Common myeloid progenitor, CD34-positive (primary cell): ENCODE measurements around the gene TMEM239.
A peak's percentile ranks its signal among the peaks of the same experiment; 100 is the strongest.

Source experiments
- CTCF ChIA-PET: fragments of 350-600 bp; sonication (Branson Sonifier 250); formaldehyde crosslinking; loops from one replicate; lab custom pipeline; 2021; ENCODE audit warnings: antibody characterized with exemption; lab: Charles Lee
- POLR2A ChIA-PET: fragments of 350-600 bp; sonication (Branson Sonifier 250); formaldehyde crosslinking; loops from one replicate; lab custom pipeline; 2021; ENCODE audit warnings: antibody characterized with exemption; lab: Charles Lee
- DNase-seq, 3 donors: peaks; one replicate each; pipeline versions ENCODE4 v3.0.0 to v3.0.0-alpha.2; 2013
- H3K27ac ChIP-seq, 2 experiments: 1 replicate in 1 of 2; 2 replicates in 1 of 2; pipeline ENCODE4 v1.7.0; 2013; ENCODE audit warnings: inconsistent platforms in 2 of 2, low read length in 2 of 2, mild to moderate bottlenecking in 2 of 2, low read depth in 1 of 2, moderate library complexity in 1 of 2; ENCODE audit not compliant: severe bottlenecking in 2 of 2, insufficient read depth in 1 of 2, poor library complexity in 1 of 2
- H3K27me3 ChIP-seq, 5 experiments: replicated peaks in 2 of 5; 1 replicate in 3 of 5; 2 replicates in 2 of 5; pipeline versions ENCODE4 v1.6.1 to v1.7.0; 2013; ENCODE audit warnings: low read length in 4 of 5, mild to moderate bottlenecking in 2 of 5, moderate library complexity in 2 of 5, inconsistent platforms in 1 of 5; ENCODE audit not compliant: insufficient read depth in 5 of 5, control insufficient read depth in 4 of 5
- H3K36me3 ChIP-seq, 4 experiments: 1 replicate in 2 of 4; 2 replicates in 2 of 4; pipeline versions ENCODE4 v1.6.1 to v1.7.0; 2013; ENCODE audit warnings: low read length in 3 of 4, control low read depth in 1 of 4, mild to moderate bottlenecking in 1 of 4; ENCODE audit not compliant: control insufficient read depth in 4 of 4, insufficient read depth in 4 of 4
- H3K4me1 ChIP-seq, 4 experiments: 1 replicate in 3 of 4; 2 replicates in 1 of 4; pipeline versions ENCODE4 v1.6.1 to v1.7.1; 2013; ENCODE audit warnings: low read length in 3 of 4, mild to moderate bottlenecking in 3 of 4, control low read depth in 1 of 4, inconsistent platforms in 1 of 4, moderate library complexity in 1 of 4; ENCODE audit not compliant: control insufficient read depth in 4 of 4, insufficient read depth in 4 of 4; ENCODE audit errors: control extremely low read depth in 1 of 4
- H3K4me3 ChIP-seq, 7 experiments: 1 replicate in 4 of 7; 2 replicates in 3 of 7; pipeline versions ENCODE4 v1.5.1 to v1.7.0; 2013; ENCODE audit warnings: mild to moderate bottlenecking in 7 of 7, low read length in 6 of 7, moderate library complexity in 6 of 7, inconsistent platforms in 2 of 7, low read depth in 2 of 7, control low read depth in 1 of 7; ENCODE audit not compliant: insufficient read depth in 4 of 7, control insufficient read depth in 1 of 7; ENCODE audit errors: extremely low read depth in 1 of 7
- H3K9me3 ChIP-seq, 5 experiments: 1 replicate in 4 of 5; 2 replicates in 1 of 5; pipeline versions ENCODE4 v1.6.1 to v1.7.1; 2013; ENCODE audit warnings: low read length in 4 of 5, mild to moderate bottlenecking in 2 of 5, inconsistent platforms in 1 of 5, low read depth in 1 of 5, moderate library complexity in 1 of 5; ENCODE audit not compliant: control insufficient read depth in 4 of 5, insufficient read depth in 2 of 5; ENCODE audit errors: control extremely low read depth in 1 of 5
- WGBS: methylation state at CpG from one replicate; pipeline ENCODE4 v1.1.5; 2013; ENCODE audit not compliant: insufficient coverage; 5-methylcytosine and 5-hydroxymethylcytosine counted together

Gene TMEM239

GRCh38 chr20:2837221-2837960 lies 21.2 kb downstream of the TMEM239 start:
- H3K9me3 ChIP-seq = no peaks in the 10 kb centered on the region
- ChIA-PET CTCF (no interaction called here), POLR2A (no interaction called here)
- peaks cover 3 to 20% (median 13%) of the 10 kb centered on the region in 4 experiments for H3K4me1 ChIP-seq
- no peaks in the 10 kb centered on the region for H3K27me3 ChIP-seq
- peaks cover 2 to 31% (median 19%) of the 10 kb centered on the region in 4 experiments for H3K36me3 ChIP-seq
- 96% methylated on average over 4 of the region's 6 CpGs for WGBS
- no peak for DNase-seq
- H3K27ac ChIP-seq = no peak overlapping the region
- no peak overlapping the region for H3K4me3 ChIP-seq

GRCh38 chr20:2838170-2838797 lies 22.1 kb downstream of the TMEM239 start:
- no peak for DNase-seq
- Histone ChIP-seq H3K27ac (no peak overlapping the region), H3K9me3 (no peaks in the 10 kb centered on the region), H3K27me3 (no peaks in the 10 kb centered on the region), H3K4me3 (no peak overlapping the region), H3K36me3 (peaks cover 2 to 31% (median 19%) of the 10 kb centered on the region in 4 experiments), H3K4me1 (peaks cover 3 to 20% (median 13%) of the 10 kb centered on the region in 4 experiments)
- ChIA-PET CTCF (interaction anchor here (1.2 to 1.4 kb wide), 2 partner anchors 13 to 125 kb away, joined by 3 read pairs; no protein-coding TSS in a partner anchor), POLR2A (no interaction called here)
- 98% methylated on average over 19 of the region's 19 CpGs for WGBS

GRCh38 chr20:2838847-2839671 lies 22.9 kb downstream of the TMEM239 start:
- H3K27me3 ChIP-seq = no peaks in the 10 kb centered on the region
- CTCF ChIA-PET = interaction anchor here (1.2 to 1.7 kb wide), 3 partner anchors 10 to 126 kb away, joined by 3 to 7 read pairs (median 3); no protein-coding TSS in a partner anchor
- DNase-seq = no peak
- H3K9me3 ChIP-seq = no peaks in the 10 kb centered on the region
- POLR2A ChIA-PET = interaction anchor here (1.6 kb wide), 1 partner anchor 38 kb away, joined by 9 read pairs; no protein-coding TSS in a partner anchor
- WGBS = 97% methylated on average over 5 of the region's 15 CpGs
- no peak overlapping the region for H3K4me3 ChIP-seq
- H3K4me1 ChIP-seq = peaks cover 3 to 20% (median 13%) of the 10 kb centered on the region in 4 experiments
- H3K36me3 ChIP-seq = peaks cover 2 to 31% (median 22%) of the 10 kb centered on the region in 4 experiments
- H3K27ac ChIP-seq = no peak overlapping the region

GRCh38 chr20:2839732-2840137 lies 23.6 kb downstream of the TMEM239 start:
- 92% methylated on average over 21 of the region's 21 CpGs for WGBS
- Histone ChIP-seq H3K36me3 (peaks cover 2 to 30% (median 24%) of the 10 kb centered on the region in 4 experiments), H3K4me3 (peak overlapping the region in 5 of 7 experiments; percentile 17 to 93 (median 87)), H3K4me1 (peaks cover 3 to 20% (median 13%) of the 10 kb centered on the region in 4 experiments), H3K9me3 (no peaks in the 10 kb centered on the region), H3K27me3 (no peaks in the 10 kb centered on the region), H3K27ac (peak overlapping the region in 1 of 2 experiments; percentile 78)
- CTCF ChIA-PET = interaction anchor here (1.7 kb wide), 1 partner anchor 10 kb away, joined by 7 read pairs; no protein-coding TSS in a partner anchor
- no peak for DNase-seq
- POLR2A ChIA-PET = interaction anchor here (1.6 kb wide), 1 partner anchor 39 kb away, joined by 9 read pairs; no protein-coding TSS in a partner anchor

GRCh38 chr20:2840138-2840966 lies 24.2 kb downstream of the TMEM239 start, which contains the start of the genes PCED1A and VPS16:
PCED1A (minus strand) TSS chr20:2840655; CDS start chr20:2839912, 743 bp downstream.
VPS16 (plus strand) TSS chr20:2840745; CDS start chr20:2840775, 30 bp downstream.
- no peaks in the 10 kb centered on the region for H3K27me3 ChIP-seq
- peaks cover 0 to 27% (median 22%) of the 10 kb centered on the region in 4 experiments for H3K36me3 ChIP-seq
- H3K4me1 ChIP-seq = peaks cover 3 to 20% (median 13%) of the 10 kb centered on the region in 4 experiments
- peak; percentile 82 to 93 (median 93) for DNase-seq
- peak within 1 kb of the TSS in 1 of 2 experiments; percentile 78 for H3K27ac ChIP-seq
- no peaks in the 10 kb centered on the region for H3K9me3 ChIP-seq
- POLR2A ChIA-PET = interaction anchor here (1.6 kb wide), 1 partner anchor 39 kb away, joined by 9 read pairs; no protein-coding TSS in a partner anchor
- WGBS = 5% methylated on average over 93 of the region's 98 CpGs
- peak within 1 kb of the TSS; percentile 59 to 93 (median 84) for H3K4me3 ChIP-seq
- CTCF ChIA-PET = interaction anchor here (0.9 to 1.7 kb wide), 3 partner anchors 9 to 11 kb away, joined by 4 to 7 read pairs (median 6); no protein-coding TSS in a partner anchor
